Thyroid gland (tissue), 4 donors: Measurements from ENCODE around the gene CLIP1. TPM values are rescaled to one million over a fixed set of nuclear protein-coding genes. Genes with fewer than 3 reads are reported as not detected.
A peak's percentile ranks its signal among the peaks of the same experiment; 100 is the strongest.
"Not testable (repeated sequence)": the region's sequence is repeated elsewhere in the genome, so short reads cannot be mapped to it uniquely, and the experiment has no call there.

Experiments used
- DNase-seq, 2 donors: peaks; one replicate each; pipeline ENCODE4 v3.0.0-alpha.2; 2019
- H3K27ac ChIP-seq, 3 donors: fragments of 200-600 bp; sonication (generic); 1 replicate in 2 of 3; 2 replicates in 1 of 3; pipeline ENCODE4 v1.5.1; 2016 to 2019; ENCODE audit warnings: mild to moderate bottlenecking in 1 of 3, moderate library complexity in 1 of 3
- H3K27me3 ChIP-seq: fragments of 200-600 bp; sonication (generic); one replicate; pipeline ENCODE4 v1.5.1; 2019
- H3K36me3 ChIP-seq, 2 donors: fragments of 200-600 bp; sonication (generic); one replicate each; pipeline ENCODE4 v1.5.1; 2016 to 2019
- H3K4me1 ChIP-seq, 2 donors: fragments of 200-600 bp; sonication (generic); one replicate each; pipeline ENCODE4 v1.5.1; 2017 to 2019
- H3K4me3 ChIP-seq, 3 donors: fragments of 200-600 bp; sonication (generic); replicated peaks in 1 of 3; 1 replicate in 2 of 3; 2 replicates in 1 of 3; pipeline ENCODE4 v1.5.1; 2016; ENCODE audit warnings: mild to moderate bottlenecking in 1 of 3
- H3K9me3 ChIP-seq: fragments of 200-600 bp; sonication (generic); one replicate; pipeline ENCODE4 v1.5.1; 2017
- CTCF ChIP-seq, 6 experiments: fragments of 200-600 bp in 3 of 6; fragments of 450-650 bp in 3 of 6; sonication (generic) in 3 of 6; IDR thresholded peaks; one replicate each; pipeline ENCODE4 v1.5.1; 2016 to 2019; ENCODE audit warnings: antibody characterized with exemption in 6 of 6, mild to moderate bottlenecking in 2 of 6, inconsistent platforms in 1 of 6, moderate library complexity in 1 of 6
- POLR2A ChIP-seq, 2 donors: fragments of 450-650 bp; IDR thresholded peaks; one replicate each; pipeline ENCODE4 v1.6.1; 2017; ENCODE audit warnings: antibody characterized with exemption in 2 of 2, mild to moderate bottlenecking in 2 of 2, moderate library complexity in 1 of 2
- WGBS, 2 donors: methylation state at CpG; one replicate each; pipeline ENCODE4 v1.1.5; 2017; 5-methylcytosine and 5-hydroxymethylcytosine counted together
- intact Hi-C: fragments of 100-400 bp; cut with DNase I; formaldehyde crosslinking; loops from one replicate; pipeline ENCODE4 v1.15.1; 2023
- total RNA-seq, 4 donors: library from RNA; depleted of rRNA; stranded (reverse); fragments of >200 nt; gene quantifications; one replicate each; pipeline ENCODE4 v1.2.3, GENCODE V29; 2016

CLIP1 gene
- total RNA-seq, 4 donors from 2014 or later = 118 to 189 (median 143) TPM

- WGBS, 2 donors = 85 to 93% methylated on average over 8 of the region's 8 CpGs
- intact Hi-C loops = no loop called here
- no peak overlapping the region for H3K4me3 ChIP-seq
- H3K4me1 ChIP-seq = no peaks in the 10 kb centered on the region
- DNase-seq = no peak
- TF ChIP-seq CTCF (IDR thresholded peaks at IDR 0.05) = no peak
- TF ChIP-seq POLR2A (IDR thresholded peaks at IDR 0.05) = no peak
- no peaks in the 10 kb centered on the region for H3K9me3 ChIP-seq
- H3K27me3 ChIP-seq = no peaks in the 10 kb centered on the region
- peaks cover 34 to 37% of the 10 kb centered on the region in 2 donors for H3K36me3 ChIP-seq
- H3K27ac ChIP-seq = no peak overlapping the region
Measured at GRCh38 chr12:122275459-122275858, 147.0 kb downstream of the CLIP1 start.

DNA sequence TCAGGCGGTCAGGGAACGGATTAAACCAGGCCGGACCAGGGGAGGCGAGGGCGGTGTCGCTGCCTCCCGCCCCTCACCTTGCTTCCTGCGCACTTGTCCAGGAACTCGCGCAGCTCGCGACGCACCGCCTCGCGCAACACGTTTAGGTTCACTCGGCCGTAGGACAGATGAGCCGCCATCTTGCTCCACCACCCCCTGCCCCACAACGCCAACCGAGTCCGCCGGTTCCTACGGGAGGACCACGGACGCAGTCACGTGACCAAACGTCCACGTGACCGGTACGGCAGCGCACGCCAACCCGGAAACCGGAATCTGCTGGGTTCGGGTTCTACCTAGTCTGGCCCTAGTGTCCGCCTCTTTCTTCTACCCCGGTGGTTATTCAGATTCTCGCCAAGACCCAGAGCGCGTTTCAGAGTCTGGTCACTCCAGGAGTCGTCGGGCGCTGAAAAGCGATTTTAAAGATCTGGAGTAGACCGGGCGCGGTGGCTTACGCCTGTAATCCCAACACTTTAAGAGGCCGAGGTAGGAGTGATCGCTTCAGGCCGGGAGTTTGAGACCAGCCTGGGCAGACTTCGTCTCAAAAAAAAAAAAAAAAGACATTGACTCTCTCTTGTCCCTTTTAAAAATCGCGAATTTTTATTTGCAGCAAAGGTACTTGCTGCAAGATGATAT is 156.1 kb downstream of the CLIP1 start, which contains the start of gene VPS33A:
TSS of gene VPS33A (minus strand) at position 265 of the 672 bp plus-strand sequence. CDS start at position 179, 86 bp downstream.
- peak; percentile 96 to 97 for DNase-seq
- peak within 1 kb of the TSS; percentile 23 to 87 (median 76) for H3K27ac ChIP-seq
- intact Hi-C loops = no loop called here
- TF ChIP-seq POLR2A (IDR thresholded peaks at IDR 0.05) (peak in 1 of 2 donors; percentile 60), CTCF (IDR thresholded peaks at IDR 0.05) (peak in 2 of 6 experiments; percentile 11 to 38)
- H3K4me3 ChIP-seq = peak within 1 kb of the TSS; percentile 37 to 85 (median 59)
- H3K9me3 ChIP-seq = no peaks in the 10 kb centered on the region
- H3K4me1 ChIP-seq = peaks cover 4 to 8% of the 10 kb centered on the region in 2 donors
- WGBS, 2 donors = 0 to 2% methylated on average over 20 to 40 of the region's 56 CpGs
- no peaks in the 10 kb centered on the region for H3K27me3 ChIP-seq
- peaks cover 10 to 23% of the 10 kb centered on the region in 2 donors for H3K36me3 ChIP-seq

DNA sequence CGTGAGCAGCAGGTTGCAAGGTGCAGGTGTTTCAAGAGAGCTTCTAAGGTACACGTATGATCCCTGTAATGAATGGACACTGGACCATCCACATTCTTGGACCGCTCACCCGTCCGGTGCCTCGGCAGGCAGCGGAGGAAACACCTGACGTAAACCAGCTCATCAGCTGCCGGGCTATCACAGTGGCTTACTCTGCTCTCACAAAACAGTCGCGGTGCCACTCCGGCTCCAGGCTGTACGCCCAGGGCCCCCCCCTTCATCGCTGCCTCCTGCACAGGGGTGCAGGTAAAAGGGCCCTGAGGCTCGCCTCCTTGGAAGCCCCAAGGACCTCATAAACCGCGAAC is 156.6 kb downstream of the CLIP1 start:
- no peaks in the 10 kb centered on the region for H3K9me3 ChIP-seq
- H3K36me3 ChIP-seq = peaks cover 13 to 25% of the 10 kb centered on the region in 2 donors
- peak overlapping the region; percentile 37 to 85 (median 59) for H3K4me3 ChIP-seq
- intact Hi-C loops = no loop called here
- DNase-seq = peak; percentile 45 to 55
- 0 to 1% methylated on average over 9 to 14 of the region's 17 CpGs for WGBS, 2 donors
- no peaks in the 10 kb centered on the region for H3K27me3 ChIP-seq
- TF ChIP-seq POLR2A (IDR thresholded peaks at IDR 0.05) (no peak), CTCF (IDR thresholded peaks at IDR 0.05) (no peak)
- peak overlapping the region; percentile 3 to 87 (median 76) for H3K27ac ChIP-seq
- H3K4me1 ChIP-seq = peaks cover 4 to 8% of the 10 kb centered on the region in 2 donors

GRCh38 chr12:122265476-122265875 is 157.0 kb downstream of the CLIP1 start:
- no peak for DNase-seq
- Histone ChIP-seq H3K27me3 (no peaks in the 10 kb centered on the region), H3K36me3 (peaks cover 15 to 29% of the 10 kb centered on the region in 2 donors), H3K9me3 (no peaks in the 10 kb centered on the region), H3K27ac (peak overlapping the region in 2 of 3 donors; percentile 76 to 87), H3K4me1 (peaks cover 4 to 8% of the 10 kb centered on the region in 2 donors), H3K4me3 (peak overlapping the region; percentile 37 to 85 (median 59))
- TF ChIP-seq CTCF (IDR thresholded peaks at IDR 0.05) = no peak
- TF ChIP-seq POLR2A (IDR thresholded peaks at IDR 0.05) = no peak
- intact Hi-C loops = no loop called here
- WGBS, 2 donors = 40 to 67% methylated on average over 1 of the region's 1 CpG

DNA sequence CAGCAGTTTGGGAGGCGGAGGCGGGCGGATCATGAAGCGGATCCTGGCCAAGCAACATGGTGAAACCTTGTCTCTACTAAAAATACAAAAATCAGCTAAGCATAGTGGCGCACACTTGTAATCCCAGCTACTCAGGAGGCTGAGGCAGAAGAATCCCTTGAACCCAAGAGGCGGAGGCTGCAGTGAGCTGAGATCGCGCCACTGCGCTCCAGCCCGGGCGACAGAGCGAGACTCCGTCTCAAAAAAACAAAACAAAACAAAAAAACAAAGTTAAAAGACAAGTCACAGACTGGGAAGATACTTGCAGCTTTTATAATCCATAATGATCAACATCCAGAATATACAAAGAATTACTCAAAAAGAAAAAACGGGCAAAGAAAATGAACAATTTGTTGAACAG is 161.7 kb downstream of the CLIP1 start:
- H3K27me3 ChIP-seq, H3K9me3 ChIP-seq, intact Hi-C loops, H3K4me3 ChIP-seq, H3K4me1 ChIP-seq, H3K27ac ChIP-seq, DNase-seq: not testable (repeated sequence)
- WGBS, 2 donors = 90 to 92% methylated on average over 14 of the region's 14 CpGs
- peaks cover 28 to 66% of the 10 kb centered on the region in 2 donors for H3K36me3 ChIP-seq

DNA sequence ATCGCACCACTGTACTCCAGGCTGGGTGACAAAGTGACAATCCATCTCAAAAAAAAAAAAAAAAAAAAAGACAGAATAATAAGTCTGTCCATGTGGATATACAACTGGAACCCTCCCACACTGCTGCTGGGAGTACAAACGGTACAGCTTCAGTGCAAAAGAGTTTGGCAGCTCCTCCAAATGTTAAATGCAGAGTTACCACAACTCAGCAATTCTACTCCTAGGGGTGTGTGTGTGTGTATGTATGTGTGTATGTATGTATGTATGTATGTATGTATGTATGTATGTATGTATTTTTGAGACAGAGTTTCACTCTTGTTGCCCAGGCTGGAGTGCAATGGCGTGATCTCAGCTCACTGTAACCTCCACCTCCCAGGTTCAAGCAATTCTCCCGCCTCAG is 163.5 kb downstream of the CLIP1 start:
- H3K27me3 ChIP-seq, H3K27ac ChIP-seq, DNase-seq, H3K9me3 ChIP-seq, intact Hi-C loops, H3K4me1 ChIP-seq, H3K4me3 ChIP-seq: not testable (repeated sequence)
- peaks cover 28 to 66% of the 10 kb centered on the region in 2 donors for H3K36me3 ChIP-seq
- WGBS, 2 donors = 89 to 95% methylated on average over 3 to 4 of the region's 4 CpGs

DNA sequence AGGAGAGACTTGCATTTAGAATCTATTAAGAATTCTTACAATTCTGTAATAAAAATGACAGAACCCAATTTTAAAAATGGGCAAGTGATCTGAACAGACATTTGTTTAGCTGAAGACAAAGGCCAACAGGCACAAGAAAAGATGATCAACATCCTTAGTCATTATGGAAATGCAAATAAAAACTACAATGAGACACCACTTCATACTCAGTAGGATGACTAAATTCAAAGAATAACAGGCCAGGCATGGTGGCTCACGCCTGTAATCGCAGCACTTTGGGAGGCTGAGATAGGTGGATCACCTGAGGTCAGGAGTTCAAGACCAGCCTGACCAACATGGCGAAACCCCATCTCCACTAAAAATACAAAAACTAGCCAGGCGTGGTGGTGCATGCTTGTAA is 164.0 kb downstream of the CLIP1 start:
- H3K4me3 ChIP-seq, intact Hi-C loops, DNase-seq, H3K27ac ChIP-seq, H3K27me3 ChIP-seq, H3K4me1 ChIP-seq, H3K9me3 ChIP-seq: not testable (repeated sequence)
- peaks cover 28 to 65% of the 10 kb centered on the region in 2 donors for H3K36me3 ChIP-seq
- 89 to 92% methylated on average over 4 of the region's 4 CpGs for WGBS, 2 donors
